BLaER1 (cell line): ENCODE data around the gene SV2C.

ENCODE experiments used
- H3K27ac ChIP-seq: shearing (Covaris generic); formaldehyde crosslinking; 2 replicates; pipeline ENCODE4 v1.8.1; 2022
- H3K27me3 ChIP-seq: shearing (Covaris generic); formaldehyde crosslinking; 2 replicates; pipeline ENCODE4 v1.8.1; 2022
- H3K36me3 ChIP-seq: shearing (Covaris generic); formaldehyde crosslinking; 2 replicates; pipeline ENCODE4 v1.8.1; 2022
- H3K4me1 ChIP-seq: shearing (Covaris generic); formaldehyde crosslinking; 2 replicates; pipeline ENCODE4 v1.8.1; 2022
- H3K4me2 ChIP-seq: shearing (Covaris generic); formaldehyde crosslinking; 2 replicates; pipeline ENCODE4 v1.8.1; 2022
- H3K4me3 ChIP-seq: shearing (Covaris generic); formaldehyde crosslinking; 2 replicates; pipeline ENCODE4 v1.8.1; 2022
- H3K9ac ChIP-seq: shearing (Covaris generic); formaldehyde crosslinking; 2 replicates; pipeline ENCODE4 v1.8.1; 2022
- H3K9me3 ChIP-seq: shearing (Covaris generic); formaldehyde crosslinking; 2 replicates; pipeline ENCODE4 v1.8.1; 2022
- H4K20me1 ChIP-seq: shearing (Covaris generic); formaldehyde crosslinking; 2 replicates; pipeline ENCODE4 v1.8.1; 2022
- Cebpa-rat ChIP-seq: shearing (Covaris generic); IDR thresholded peaks from 2 replicates; pipeline ENCODE4 v1.8.1; 2022

SV2C gene

DNA sequence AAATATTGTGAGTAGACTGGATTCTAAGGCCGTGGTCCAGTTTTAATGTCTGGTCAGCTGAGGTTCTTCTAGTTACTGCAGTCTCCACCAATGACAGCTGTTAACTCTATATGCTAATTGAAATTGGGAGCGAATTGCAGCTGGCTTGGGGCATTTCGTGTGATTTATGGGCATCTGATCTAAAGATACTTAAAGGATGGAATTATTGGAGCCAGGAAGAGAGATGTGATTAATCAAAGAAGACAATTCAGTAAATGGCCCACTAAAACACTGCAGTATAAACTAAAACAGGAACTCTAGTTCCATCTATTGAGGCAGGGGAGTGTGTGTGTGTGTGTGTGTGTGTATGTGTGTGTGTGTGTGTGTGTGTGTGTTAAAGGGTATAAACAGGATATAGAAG, 162.4 kb downstream of the SV2C start:
- no peaks in the 10 kb centered on the region for H3K27me3 ChIP-seq
- no peak overlapping the region for H3K4me2 ChIP-seq
- no peak for TF ChIP-seq Cebpa-rat
- H4K20me1 ChIP-seq, result no peaks in the 10 kb centered on the region
- H3K4me3 ChIP-seq, result no peak overlapping the region
- peaks cover 6% of the 10 kb centered on the region; the same call in 1 of the 2 replicates for H3K4me1 ChIP-seq
- H3K36me3 ChIP-seq, result no peaks in the 10 kb centered on the region
- no peaks in the 10 kb centered on the region for H3K9me3 ChIP-seq
- H3K27ac ChIP-seq, result no peak overlapping the region
- no peak overlapping the region for H3K9ac ChIP-seq

- Histone ChIP-seq H3K9ac (no peak overlapping the region), H3K36me3 (no peaks in the 10 kb centered on the region), H3K9me3 (no peaks in the 10 kb centered on the region), H3K27me3 (no peaks in the 10 kb centered on the region), H3K27ac (no peak overlapping the region), H3K4me3 (no peak overlapping the region), H3K4me1 (peaks cover 6% of the 10 kb centered on the region; the same call in 1 of the 2 replicates), H4K20me1 (no peaks in the 10 kb centered on the region), H3K4me2 (no peak overlapping the region)
- no peak for TF ChIP-seq Cebpa-rat
Measured at GRCh38 chr5:76249621-76250020, 166.4 kb downstream of the SV2C start.

DNA sequence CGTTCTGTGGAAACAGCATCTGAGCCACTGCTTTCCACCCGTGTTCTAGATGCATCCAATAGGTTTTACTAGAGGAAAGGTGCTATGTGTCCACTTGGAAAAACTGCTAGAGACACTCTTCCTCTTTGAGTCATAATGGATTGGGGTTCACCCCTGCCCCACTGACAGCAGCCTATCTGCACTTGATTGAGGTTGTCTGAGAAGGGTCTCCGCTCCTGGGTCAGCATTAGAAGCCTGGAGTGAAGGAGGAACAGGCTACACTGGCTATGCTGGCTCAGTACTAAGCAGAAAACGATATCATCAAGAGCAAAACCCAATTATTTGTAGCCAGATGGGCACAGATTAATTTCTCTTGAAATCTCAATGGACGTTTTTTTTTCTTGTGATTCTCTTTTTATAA, 167.3 kb downstream of the SV2C start:
- H4K20me1 ChIP-seq, result no peaks in the 10 kb centered on the region
- H3K4me2 ChIP-seq, result no peak overlapping the region
- H3K9ac ChIP-seq, result no peak overlapping the region
- H3K4me3 ChIP-seq, result no peak overlapping the region
- H3K9me3 ChIP-seq, result no peaks in the 10 kb centered on the region
- H3K4me1 ChIP-seq, result peaks cover 6% of the 10 kb centered on the region; the same call in 1 of the 2 replicates
- no peak for TF ChIP-seq Cebpa-rat
- no peaks in the 10 kb centered on the region for H3K36me3 ChIP-seq
- no peak overlapping the region for H3K27ac ChIP-seq
- H3K27me3 ChIP-seq, result no peaks in the 10 kb centered on the region

- TF ChIP-seq Cebpa-rat, result no peak
- no peaks in the 10 kb centered on the region for H3K36me3 ChIP-seq
- H3K4me2 ChIP-seq, result no peak overlapping the region
- no peaks in the 10 kb centered on the region for H3K9me3 ChIP-seq
- no peak overlapping the region for H3K9ac ChIP-seq
- no peak overlapping the region for H3K27ac ChIP-seq
- no peak overlapping the region for H3K4me3 ChIP-seq
- H3K4me1 ChIP-seq, result peaks cover 4% of the 10 kb centered on the region; the same call in 1 of the 2 replicates
- H4K20me1 ChIP-seq, result no peaks in the 10 kb centered on the region
- no peaks in the 10 kb centered on the region for H3K27me3 ChIP-seq
Measured at GRCh38 chr5:76251656-76252055, 168.5 kb downstream of the SV2C start.

DNA sequence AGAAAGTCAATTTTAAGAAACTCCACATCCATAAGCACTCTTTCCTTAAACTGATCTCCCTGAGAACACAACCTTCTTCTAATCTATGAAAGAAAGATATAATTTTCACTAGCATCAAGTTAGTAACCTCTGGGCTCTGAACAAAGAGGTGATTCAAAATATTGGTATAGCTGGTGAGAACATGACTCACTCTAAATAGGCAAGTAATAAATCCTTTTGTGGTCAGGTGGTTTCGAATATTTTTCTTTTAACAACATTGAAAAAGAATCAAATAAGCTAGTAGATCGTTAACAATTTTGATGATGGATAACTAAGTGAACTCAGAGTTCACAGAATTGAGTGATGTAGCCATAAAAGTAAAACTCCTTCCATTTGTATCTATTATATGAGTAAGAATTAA, 169.3 kb downstream of the SV2C start:
- no peaks in the 10 kb centered on the region for H3K9me3 ChIP-seq
- H3K4me1 ChIP-seq, result peaks cover 4% of the 10 kb centered on the region; the same call in 1 of the 2 replicates
- H3K4me2 ChIP-seq, result no peak overlapping the region
- TF ChIP-seq Cebpa-rat, result no peak
- no peaks in the 10 kb centered on the region for H3K27me3 ChIP-seq
- H3K27ac ChIP-seq, result no peak overlapping the region
- H3K36me3 ChIP-seq, result no peaks in the 10 kb centered on the region
- no peaks in the 10 kb centered on the region for H4K20me1 ChIP-seq
- no peak overlapping the region for H3K9ac ChIP-seq
- H3K4me3 ChIP-seq, result no peak overlapping the region

- TF ChIP-seq Cebpa-rat, result no peak
- Histone ChIP-seq H3K4me1 (peaks cover 4% of the 10 kb centered on the region; the same call in 1 of the 2 replicates), H3K4me2 (0 out of 2 replicates have a peak overlapping the region, but pooled peaks have one; percentile 18), H3K27ac (no peak overlapping the region), H3K36me3 (no peaks in the 10 kb centered on the region), H3K9me3 (no peaks in the 10 kb centered on the region), H3K9ac (no peak overlapping the region), H4K20me1 (no peaks in the 10 kb centered on the region), H3K4me3 (no peak overlapping the region), H3K27me3 (no peaks in the 10 kb centered on the region)
Measured at GRCh38 chr5:76256116-76256889, 173.1 kb downstream of the SV2C start.

DNA sequence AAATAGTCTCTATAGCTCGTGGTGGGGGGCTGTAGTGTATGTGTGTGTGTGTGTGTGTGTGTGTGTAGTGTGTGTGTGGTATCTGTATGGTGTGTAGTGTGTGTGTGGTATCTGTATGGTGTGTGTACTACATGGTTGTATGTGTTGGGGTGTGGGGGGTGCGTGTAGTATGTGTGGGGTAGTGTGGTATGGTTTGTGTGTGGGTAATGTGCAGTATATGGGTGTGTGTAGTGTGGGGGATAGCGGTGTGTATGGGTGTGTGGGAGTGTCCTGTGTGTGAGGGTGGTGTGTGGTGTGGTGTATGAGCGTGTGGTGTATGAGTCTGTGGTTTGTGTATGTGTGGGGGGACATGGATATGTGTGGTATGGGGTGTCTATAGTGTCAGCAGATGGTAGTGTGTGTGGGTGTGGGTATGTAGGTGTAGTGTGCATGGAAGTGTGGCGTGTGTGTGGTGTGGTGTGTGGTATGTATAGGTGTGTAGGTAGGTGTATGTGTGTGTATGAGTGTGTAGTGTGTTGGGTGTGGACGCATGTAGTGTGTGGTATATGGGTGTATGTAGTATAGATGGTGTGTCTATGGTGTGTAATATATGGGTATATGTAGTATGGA, 174.1 kb downstream of the SV2C start:
- Histone ChIP-seq H3K27ac (no peak overlapping the region), H3K9me3 (no peaks in the 10 kb centered on the region), H3K27me3 (no peaks in the 10 kb centered on the region), H3K4me1 (peaks cover 4% of the 10 kb centered on the region; the same call in 1 of the 2 replicates), H4K20me1 (no peaks in the 10 kb centered on the region), H3K4me2 (no peak overlapping the region), H3K9ac (no peak overlapping the region), H3K36me3 (no peaks in the 10 kb centered on the region), H3K4me3 (no peak overlapping the region)
- TF ChIP-seq Cebpa-rat, result no peak

DNA sequence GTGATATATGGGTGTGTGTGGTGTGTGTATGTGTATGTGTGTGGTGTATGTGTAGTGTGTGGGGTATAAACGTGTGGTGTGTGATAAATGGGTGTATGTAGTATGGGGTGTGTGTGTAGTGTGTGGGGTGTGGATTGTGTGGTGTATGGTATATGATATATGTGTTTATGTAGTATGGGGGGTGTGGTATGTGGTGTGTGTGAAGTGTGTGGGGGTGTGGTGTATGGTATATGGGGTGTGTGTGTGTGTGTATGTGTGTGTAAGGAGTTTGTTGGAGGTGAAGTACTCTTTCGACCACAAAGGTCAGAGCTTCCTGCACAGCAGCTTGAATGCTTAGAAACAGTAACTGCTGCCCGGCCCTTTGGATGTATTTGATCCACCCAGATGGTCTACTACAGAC, 174.7 kb downstream of the SV2C start:
- H3K36me3 ChIP-seq, result no peaks in the 10 kb centered on the region
- H3K4me1 ChIP-seq, result peaks cover 4% of the 10 kb centered on the region; the same call in 1 of the 2 replicates
- H4K20me1 ChIP-seq, result no peaks in the 10 kb centered on the region
- no peaks in the 10 kb centered on the region for H3K9me3 ChIP-seq
- no peak overlapping the region for H3K4me3 ChIP-seq
- H3K27me3 ChIP-seq, result no peaks in the 10 kb centered on the region
- no peak for TF ChIP-seq Cebpa-rat
- H3K4me2 ChIP-seq, result no peak overlapping the region
- no peak overlapping the region for H3K27ac ChIP-seq
- no peak overlapping the region for H3K9ac ChIP-seq

- H3K36me3 ChIP-seq, result no peaks in the 10 kb centered on the region
- no peaks in the 10 kb centered on the region for H3K4me1 ChIP-seq
- H3K4me3 ChIP-seq, result no peak overlapping the region
- no peak overlapping the region for H3K9ac ChIP-seq
- no peak overlapping the region for H3K4me2 ChIP-seq
- H4K20me1 ChIP-seq, result no peaks in the 10 kb centered on the region
- peaks cover 24% of the 10 kb centered on the region for H3K9me3 ChIP-seq
- no peak overlapping the region for H3K27ac ChIP-seq
- no peak for TF ChIP-seq Cebpa-rat
- no peaks in the 10 kb centered on the region for H3K27me3 ChIP-seq
Measured at GRCh38 chr5:76264681-76265080, 181.5 kb downstream of the SV2C start.

GRCh38 chr5:76269259-76269931, 186.2 kb downstream of the SV2C start:
- Histone ChIP-seq H3K27me3 (no peaks in the 10 kb centered on the region), H4K20me1 (no peaks in the 10 kb centered on the region), H3K4me2 (no peak overlapping the region), H3K9ac (no peak overlapping the region), H3K9me3 (peaks cover 11% of the 10 kb centered on the region; the same call in 1 of the 2 replicates), H3K36me3 (no peaks in the 10 kb centered on the region), H3K4me3 (no peak overlapping the region), H3K4me1 (peaks cover 14% of the 10 kb centered on the region), H3K27ac (no peak overlapping the region)
- TF ChIP-seq Cebpa-rat, result no peak
